HepG2 (cell line): ENCODE results near the gene LRRN2. TPM values are rescaled to one million over a fixed set of nuclear protein-coding genes. Genes with fewer than 3 reads are reported as not detected.
A peak's percentile ranks its signal among the peaks of the same experiment; 100 is the strongest.

Experiments
- ATAC-seq: fragments of 200-7000 bp; cut with Tn5 transposase; 3 replicates; pipeline ENCODE4 v1.9.1; 2020; ENCODE audit warnings: mild to moderate bottlenecking, moderate library complexity
- BruUV-seq: library from RNA; stranded (reverse); fragments of 400-500 nt; replicated peaks from 2 replicates; lab custom pipeline; 2021; lab: Mats Ljungman, UMichigan
- CTCF ChIA-PET: fragments of 300-600 bp; formaldehyde crosslinking; extraction: SDS; loops from one replicate; lab custom pipeline; 2021; ENCODE audit warnings: low total read pairs, inconsistent platforms, low intra/inter-chr PET ratio; lab: Yijun Ruan, JAX
- POLR2A ChIA-PET: fragments of 350-600 bp; sonication (Branson Sonifier 250); formaldehyde crosslinking; loops from one replicate; lab custom pipeline; 2020; ENCODE audit warnings: antibody characterized with exemption, inconsistent platforms; lab: Yijun Ruan, JAX
- DNase-seq: peaks from one replicate; pipeline ENCODE4 v3.0.0-alpha.2; 2015; ENCODE audit warnings: low spot score
- FAIRE-seq: peaks from 3 replicates; lab custom pipeline; 2011; peaks lifted over from hg19 to GRCh38; lab: Jason Lieb, UNC
- H2AFZ ChIP-seq: one replicate; pipeline ENCODE4 v1.6.1; 2011; ENCODE audit warnings: low read length, inconsistent platforms
- H3K27ac ChIP-seq: fragments of 300-600 bp; 3 replicates; pipeline ENCODE4 v1.8.0; 2011; ENCODE audit warnings: mixed run types, mild to moderate bottlenecking, mixed read lengths, low read length, inconsistent platforms; ENCODE audit not compliant: insufficient read depth; ENCODE audit errors: extremely low read length
- H3K27me3 ChIP-seq, 2 experiments: fragments of 200-600 bp in 1 of 2; 2 replicates in 1 of 2; 3 replicates in 1 of 2; pipeline versions ENCODE4 v1.6.0 to v1.8.0; 2011; ENCODE audit warnings: low read length in 2 of 2, mild to moderate bottlenecking in 2 of 2, moderate library complexity in 2 of 2, inconsistent platforms in 1 of 2; ENCODE audit not compliant: insufficient read depth in 2 of 2, control insufficient read depth in 1 of 2
- H3K36me3 ChIP-seq, 2 experiments: fragments of 200-600 bp in 1 of 2; replicated peaks in 1 of 2; 2 replicates in 1 of 2; 3 replicates in 1 of 2; pipeline versions ENCODE4 v1.5.1 to v1.8.0; 2011; ENCODE audit warnings: low read length in 2 of 2, inconsistent platforms in 1 of 2; ENCODE audit not compliant: insufficient read depth in 2 of 2, control insufficient read depth in 1 of 2
- H3K4me1 ChIP-seq: 2 replicates; pipeline ENCODE4 v1.5.1; 2012; ENCODE audit warnings: low read length, inconsistent platforms; ENCODE audit not compliant: insufficient read depth
- H3K4me2 ChIP-seq: 2 replicates; pipeline ENCODE4 v1.6.0; 2011; ENCODE audit warnings: low read depth, low read length, inconsistent platforms
- H3K4me3 ChIP-seq, 3 experiments: fragments of 200-600 bp in 1 of 3; sonication (generic), shearing (Covaris generic) in 1 of 3; replicated peaks in 1 of 3; 2 replicates each; pipeline ENCODE4 v1.5.1; 2011 to 2016; ENCODE audit warnings: low read length in 3 of 3, inconsistent platforms in 2 of 3, low read depth in 2 of 3, mild to moderate bottlenecking in 2 of 3, control low read depth in 1 of 3, mixed read lengths in 1 of 3; ENCODE audit not compliant: insufficient read depth in 1 of 3
- H3K79me2 ChIP-seq: one replicate; pipeline ENCODE4 v1.6.1; 2011; ENCODE audit warnings: low read length, inconsistent platforms; ENCODE audit not compliant: insufficient read depth
- H3K9ac ChIP-seq: 2 replicates; pipeline ENCODE4 v1.6.0; 2011; ENCODE audit warnings: mild to moderate bottlenecking, low read depth, low read length, inconsistent platforms; ENCODE audit not compliant: insufficient read depth
- H3K9me3 ChIP-seq: 2 replicates; pipeline ENCODE4 v1.5.1; 2012; ENCODE audit warnings: mild to moderate bottlenecking, low read length
- H4K20me1 ChIP-seq: 2 replicates; pipeline ENCODE4 v1.6.0; 2011; ENCODE audit warnings: inconsistent platforms, mild to moderate bottlenecking, low read length, moderate library complexity; ENCODE audit not compliant: insufficient read depth
- BCLAF1 ChIP-seq: fragments of 450-650 bp; IDR thresholded peaks from 2 replicates; pipeline ENCODE4 v1.6.1; 2017; ENCODE audit warnings: mild to moderate bottlenecking
- FOXA3 ChIP-seq: IDR thresholded peaks from 2 replicates; pipeline ENCODE4 v1.6.1; 2016; ENCODE audit warnings: missing genetic modification reagents, missing compliant biosample characterization
- HNF4A ChIP-seq: sonication (generic); formaldehyde crosslinking; IDR thresholded peaks from 2 replicates; pipeline ENCODE4 v1.4.0; 2020; ENCODE audit warnings: missing genetic modification reagents
- WGBS: methylation state at CpG from one replicate; pipeline ENCODE4 v1.1.6; 2017; ENCODE audit warnings: low lambda C conversion rate; 5-methylcytosine and 5-hydroxymethylcytosine counted together
- in situ Hi-C: cut with HindIII; loops from 2 replicates; pipeline ENCODE4 v1.10.0; 2017; ENCODE audit warnings: low pct_unique_long_range_greater_than_20kb; ENCODE audit not compliant: extremely low pct_ligation_motif_present
- intact Hi-C: fragments of 100-400 bp; cut with micrococcal nuclease; formaldehyde crosslinking; loops from one replicate; pipeline ENCODE4 v1.10.0; 2022; ENCODE audit not compliant: unreplicated experiment
- polyA plus RNA-seq, 8 experiments: library from polyadenylated mRNA; depleted of rRNA in 3 of 8; stranded (reverse) in 7 of 8; unstranded in 1 of 8; fragments of >200 nt; fragmentation: Illumina TruSeq in 4 of 8; extraction: Trizol in 4 of 8; gene quantifications; 2 replicates each; pipeline versions ENCODE4 v1.2.1 to v1.2.3, GENCODE V29; 2011 to 2016; ENCODE audit warnings: low read depth in 4 of 8, missing spikeins in 1 of 8, mixed read lengths in 1 of 8; ENCODE audit not compliant: insufficient read depth in 1 of 8
- total RNA-seq, 5 experiments: library from RNA; depleted of rRNA; stranded (reverse); fragments of >200 nt; fragmentation: Illumina TruSeq; extraction: Trizol; gene quantifications; 2 replicates each; pipeline ENCODE4 v1.2.3, GENCODE V29; 2016; ENCODE audit warnings: low read depth in 1 of 5

LRRN2 gene
- total and polyA plus RNA-seq, 2 of the 13 experiments (the other 11 are each of a cell fraction or from before 2014, with no cell fraction given) = not detected

GRCh38 chr1:204711947-204712701 is 26.6 kb upstream of the LRRN2 start:
- no peaks in the 10 kb centered on the region for H3K79me2 ChIP-seq
- H4K20me1 ChIP-seq = no peaks in the 10 kb centered on the region
- no peak for DNase-seq
- H3K27me3 ChIP-seq = peaks cover 0 to 7% of the 10 kb centered on the region in 2 experiments; a peak in 3 of 5 replicates
- H3K9ac ChIP-seq = no peak overlapping the region
- in situ Hi-C loops (no loop called here), intact Hi-C loops (no loop called here)
- H3K4me3 ChIP-seq = no peak overlapping the region
- H3K27ac ChIP-seq = no peak overlapping the region
- BruUV-seq = no TSS peak
- FAIRE-seq = no peak
- no peak overlapping the region for H3K4me2 ChIP-seq
- peaks cover 27% of the 10 kb centered on the region for H3K4me1 ChIP-seq
- ChIA-PET CTCF (no interaction called here), POLR2A (no interaction called here)
- no peak for ATAC-seq
- 40% methylated on average over 18 of the region's 23 CpGs for WGBS
- H2AFZ ChIP-seq = no peak overlapping the region
- peak; percentile 22 for TF ChIP-seq HNF4A (CRISPR knock-in tag)
- TF ChIP-seq FOXA3 (CRISPR knock-in tag) = 0 out of 2 replicates have a peak, but pooled peaks have one; percentile 8
- TF ChIP-seq BCLAF1 = no peak
- no peaks in the 10 kb centered on the region for H3K36me3 ChIP-seq
- no peaks in the 10 kb centered on the region for H3K9me3 ChIP-seq
